Measurements from ENCODE around the gene UNC45B. TPM values are rescaled to one million over a fixed set of nuclear protein-coding genes. Genes with fewer than 3 reads are reported as not detected.

The UNC45B gene
- total RNA-seq, 3 donors from 2014 or later (not counting 1 experiment from before 2014, with no cell fraction given): 0.78 to 1.4 (median 1.2) TPM

- intact Hi-C loops (cut with micrococcal nuclease): no loop called here
- Mint-ChIP-seq H3K4me3 (peak overlapping the region; percentile 47), H3K9me3 (no peaks in the 10 kb centered on the region), H3K27me3 (ENCODE audit: low read depth in 2 of 2) (no peaks in the 10 kb centered on the region), H3K36me3 (no peaks in the 10 kb centered on the region), H3K4me1 (peaks cover 65 to 66% of the 10 kb centered on the region in 2 donors), H3K27ac (peak overlapping the region; percentile 85 to 92)
- ATAC-seq (no peak), DNase-seq (no peak)
- Histone ChIP-seq H3K36me3 (ENCODE audit: control insufficient read depth, insufficient read depth, low read length) (no peaks in the 10 kb centered on the region), H3K27ac (ENCODE audit: low read length) (peak overlapping the region; percentile 93), H3K4me1 (ENCODE audit: control insufficient read depth, insufficient read depth, low read length) (peaks cover 50% of the 10 kb centered on the region), H3K9me3 (ENCODE audit: control insufficient read depth, insufficient read depth, low read length) (no peaks in the 10 kb centered on the region), H3K27me3 (ENCODE audit: control insufficient read depth, insufficient read depth, low read length) (no peaks in the 10 kb centered on the region), H3K4me3 (ENCODE audit: low read length) (no peak overlapping the region)
- WGBS (ENCODE audit: insufficient coverage): 94% methylated on average over 5 of the region's 5 CpGs
- TF ChIP-seq, protein P1, sequence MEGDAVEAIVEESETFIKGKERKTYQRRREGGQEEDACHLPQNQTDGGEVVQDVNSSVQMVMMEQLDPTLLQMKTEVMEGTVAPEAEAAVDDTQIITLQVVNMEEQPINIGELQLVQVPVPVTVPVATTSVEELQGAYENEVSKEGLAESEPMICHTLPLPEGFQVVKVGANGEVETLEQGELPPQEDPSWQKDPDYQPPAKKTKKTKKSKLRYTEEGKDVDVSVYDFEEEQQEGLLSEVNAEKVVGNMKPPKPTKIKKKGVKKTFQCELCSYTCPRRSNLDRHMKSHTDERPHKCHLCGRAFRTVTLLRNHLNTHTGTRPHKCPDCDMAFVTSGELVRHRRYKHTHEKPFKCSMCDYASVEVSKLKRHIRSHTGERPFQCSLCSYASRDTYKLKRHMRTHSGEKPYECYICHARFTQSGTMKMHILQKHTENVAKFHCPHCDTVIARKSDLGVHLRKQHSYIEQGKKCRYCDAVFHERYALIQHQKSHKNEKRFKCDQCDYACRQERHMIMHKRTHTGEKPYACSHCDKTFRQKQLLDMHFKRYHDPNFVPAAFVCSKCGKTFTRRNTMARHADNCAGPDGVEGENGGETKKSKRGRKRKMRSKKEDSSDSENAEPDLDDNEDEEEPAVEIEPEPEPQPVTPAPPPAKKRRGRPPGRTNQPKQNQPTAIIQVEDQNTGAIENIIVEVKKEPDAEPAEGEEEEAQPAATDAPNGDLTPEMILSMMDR (IDR thresholded peaks at IDR 0.05): no peak
Measured at GRCh38 chr17:35217107-35217506, 69.5 kb downstream of the UNC45B start.

- Histone ChIP-seq H3K4me1 (ENCODE audit: control insufficient read depth, insufficient read depth, low read length) (peaks cover 36% of the 10 kb centered on the region), H3K4me3 (ENCODE audit: low read length) (no peak overlapping the region), H3K9me3 (ENCODE audit: control insufficient read depth, insufficient read depth, low read length) (peaks cover 5% of the 10 kb centered on the region), H3K27me3 (ENCODE audit: control insufficient read depth, insufficient read depth, low read length) (no peaks in the 10 kb centered on the region), H3K36me3 (ENCODE audit: control insufficient read depth, insufficient read depth, low read length) (no peaks in the 10 kb centered on the region), H3K27ac (ENCODE audit: low read length) (peak overlapping the region; percentile 50)
- WGBS (ENCODE audit: insufficient coverage): no CpG with 5 or more reads among the region's 2 CpGs
- no peaks in the 10 kb centered on the region for H3K27me3 Mint-ChIP-seq (ENCODE audit: low read depth in 2 of 2)
- ATAC-seq (no peak), DNase-seq (peak in 1 of 2 donors; percentile 36)
- intact Hi-C loops (cut with micrococcal nuclease): no loop called here
- TF ChIP-seq, protein P1 (IDR thresholded peaks at IDR 0.05): no peak
- no peaks in the 10 kb centered on the region for H3K36me3 Mint-ChIP-seq
- H3K27ac Mint-ChIP-seq: peak overlapping the region; percentile 84 to 87
- H3K4me3 Mint-ChIP-seq: peak overlapping the region; percentile 78
- no peaks in the 10 kb centered on the region for H3K9me3 Mint-ChIP-seq
- peaks cover 47 to 48% of the 10 kb centered on the region in 2 donors for H3K4me1 Mint-ChIP-seq
Measured at GRCh38 chr17:35218915-35219314, 71.3 kb downstream of the UNC45B start.

DNA sequence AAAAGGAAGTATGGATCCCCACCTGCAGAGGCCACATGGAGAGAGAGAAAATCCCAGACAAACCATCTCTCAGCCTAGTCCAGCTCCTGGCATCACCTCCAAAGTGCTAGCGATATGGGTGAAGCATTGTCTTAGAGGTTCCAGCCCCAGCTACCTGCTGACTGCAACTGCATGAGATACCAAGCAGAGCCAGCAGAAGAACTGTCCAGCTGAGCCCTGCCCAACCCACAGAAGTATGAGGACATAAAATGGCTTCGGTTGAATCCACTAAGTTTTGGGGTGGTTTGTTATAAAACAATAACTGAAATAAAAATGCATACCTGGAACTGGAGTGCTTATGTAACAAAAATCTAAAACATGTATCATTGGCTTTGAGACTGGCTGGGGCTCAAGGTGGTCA, 74.8 kb downstream of the UNC45B start:
- Mint-ChIP-seq H3K9me3 (no peaks in the 10 kb centered on the region), H3K4me3 (no peak overlapping the region), H3K27me3 (ENCODE audit: low read depth in 2 of 2) (no peaks in the 10 kb centered on the region), H3K4me1 (peaks cover 13 to 15% of the 10 kb centered on the region in 2 donors), H3K27ac (no peak overlapping the region), H3K36me3 (no peaks in the 10 kb centered on the region)
- Histone ChIP-seq H3K4me1 (ENCODE audit: control insufficient read depth, insufficient read depth, low read length) (peaks cover 19% of the 10 kb centered on the region), H3K9me3 (ENCODE audit: control insufficient read depth, insufficient read depth, low read length) (peaks cover 5% of the 10 kb centered on the region), H3K27me3 (ENCODE audit: control insufficient read depth, insufficient read depth, low read length) (no peaks in the 10 kb centered on the region), H3K27ac (ENCODE audit: low read length) (no peak overlapping the region), H3K4me3 (ENCODE audit: low read length) (no peak overlapping the region), H3K36me3 (ENCODE audit: control insufficient read depth, insufficient read depth, low read length) (no peaks in the 10 kb centered on the region)
- no peak for ATAC-seq
- no peak for DNase-seq
- 95% methylated on average over 2 of the region's 2 CpGs for WGBS (ENCODE audit: insufficient coverage)
- intact Hi-C loops (cut with micrococcal nuclease): no loop called here
- TF ChIP-seq, protein P1 (IDR thresholded peaks at IDR 0.05): no peak

- no peak for DNase-seq
- Mint-ChIP-seq H3K4me3 (no peak overlapping the region), H3K4me1 (peaks cover under 1 to 4% of the 10 kb centered on the region in 2 donors), H3K36me3 (no peaks in the 10 kb centered on the region), H3K27me3 (ENCODE audit: low read depth in 2 of 2) (no peaks in the 10 kb centered on the region), H3K9me3 (no peaks in the 10 kb centered on the region), H3K27ac (no peak overlapping the region)
- 57% methylated on average over 1 of the region's 1 CpG for WGBS (ENCODE audit: insufficient coverage)
- intact Hi-C loops (cut with micrococcal nuclease): no loop called here
- H3K4me3 ChIP-seq (ENCODE audit: low read length): no peak overlapping the region
- no peaks in the 10 kb centered on the region for H3K27me3 ChIP-seq (ENCODE audit: control insufficient read depth, insufficient read depth, low read length)
- peaks cover 5% of the 10 kb centered on the region for H3K9me3 ChIP-seq (ENCODE audit: control insufficient read depth, insufficient read depth, low read length)
- H3K27ac ChIP-seq (ENCODE audit: low read length): no peak overlapping the region
- TF ChIP-seq, protein P1 (IDR thresholded peaks at IDR 0.05): no peak
- ATAC-seq: no peak
- H3K36me3 ChIP-seq (ENCODE audit: control insufficient read depth, insufficient read depth, low read length): no peaks in the 10 kb centered on the region
- peaks cover 9% of the 10 kb centered on the region for H3K4me1 ChIP-seq (ENCODE audit: control insufficient read depth, insufficient read depth, low read length)
Measured at GRCh38 chr17:35224436-35224835, 76.8 kb downstream of the UNC45B start.

Data from natural killer cell (primary cell).